Spleen (tissue), 11 donors: ENCODE results near the gene OLFM3. TPM values are rescaled to one million over a fixed set of nuclear protein-coding genes. Genes with fewer than 3 reads are reported as not detected.

Experiments used
- DNase-seq: peaks from one replicate; pipeline ENCODE4 v3.0.0-alpha.2; 2020
- H3K27ac ChIP-seq, 8 donors: fragments of 200-600 bp; sonication (generic) in 7 of 8; 1 replicate in 4 of 8; 2 replicates in 4 of 8; pipeline versions ENCODE4 v1.5.0 to v1.8.0; 2016 to 2021; ENCODE audit warnings: inconsistent platforms in 4 of 8, mild to moderate bottlenecking in 4 of 8, moderate library complexity in 1 of 8
- H3K27me3 ChIP-seq, 7 donors: fragments of 200-600 bp; sonication (generic) in 6 of 7; replicated peaks in 1 of 7; 1 replicate in 4 of 7; 2 replicates in 3 of 7; pipeline versions ENCODE4 v1.5.0 to v1.8.0; 2016 to 2021; ENCODE audit warnings: inconsistent platforms in 3 of 7, mild to moderate bottlenecking in 1 of 7
- H3K36me3 ChIP-seq, 6 donors: fragments of 200-600 bp; sonication (generic) in 5 of 6; 1 replicate in 4 of 6; 2 replicates in 2 of 6; pipeline versions ENCODE4 v1.5.0 to v1.8.0; 2016 to 2021; ENCODE audit warnings: inconsistent platforms in 2 of 6
- H3K4me1 ChIP-seq, 6 donors: fragments of 200-600 bp; sonication (generic) in 5 of 6; 1 replicate in 3 of 6; 2 replicates in 3 of 6; pipeline versions ENCODE4 v1.5.0 to v1.8.0; 2016 to 2021; ENCODE audit warnings: inconsistent platforms in 3 of 6
- H3K4me3 ChIP-seq, 8 donors: fragments of 200-600 bp; sonication (generic) in 7 of 8; 1 replicate in 4 of 8; 2 replicates in 4 of 8; pipeline versions ENCODE4 v1.5.0 to v1.8.0; 2016 to 2021; ENCODE audit warnings: inconsistent platforms in 4 of 8, mild to moderate bottlenecking in 4 of 8, moderate library complexity in 2 of 8
- H3K9me3 ChIP-seq, 8 donors: fragments of 200-600 bp; sonication (generic) in 7 of 8; 1 replicate in 4 of 8; 2 replicates in 4 of 8; pipeline versions ENCODE4 v1.5.0 to v1.8.0; 2016 to 2021; ENCODE audit warnings: inconsistent platforms in 4 of 8
- POLR2A ChIP-seq, 3 donors: fragments of 450-650 bp; IDR thresholded peaks; one replicate each; pipeline ENCODE4 v1.5.1; 2017; ENCODE audit warnings: antibody characterized with exemption in 3 of 3, mild to moderate bottlenecking in 1 of 3
- POLR2AphosphoS5 ChIP-seq, 3 donors: sonication (generic); formaldehyde crosslinking; IDR thresholded peaks; one replicate each; pipeline ENCODE4 v1.5.1; 2017; ENCODE audit warnings: antibody characterized with exemption in 3 of 3
- WGBS, 5 donors: extraction: QIAGEN DNeasy Blood & Tissue Kit in 3 of 5; methylation state at CpG; one replicate each; pipeline versions ENCODE4 v1.1.5 to v1.1.7; 2013 to 2018; 5-methylcytosine and 5-hydroxymethylcytosine counted together
- intact Hi-C: fragments of 100-400 bp; cut with DNase I; formaldehyde crosslinking; loops from one replicate; pipeline ENCODE4 v1.15.0; 2023; ENCODE audit warnings: low total_unique reads
- polyA plus RNA-seq, 3 donors: library from polyadenylated mRNA; stranded (reverse); fragments of 200-250 nt; gene quantifications; one replicate each; pipeline ENCODE4 v1.2.1, GENCODE V29; 2013
- total RNA-seq, 7 donors: library from RNA; depleted of rRNA in 3 of 7; stranded (reverse); fragments of >200 nt in 3 of 7; fragmentation: NEBNext Ultra II Directional in 4 of 7; extraction: Animal tissue kit (Norgen Biotek cat#: 25700) in 4 of 7; gene quantifications; one replicate each; pipeline versions ENCODE4 v1.1.0 to v1.2.1, GENCODE V29; 2016 to 2021
- TF ChIP-seq, protein P1 (sequence below), 11 experiments: fragments of 200-600 bp in 7 of 11; fragments of 450-650 bp in 4 of 11; sonication (generic) in 4 of 11; IDR thresholded peaks in 8 of 11; conservative IDR thresholded peaks in 3 of 11; 1 replicate in 7 of 11; 2 replicates in 4 of 11; pipeline versions ENCODE4 v1.4.0 to v1.8.0; 2016 to 2021; ENCODE audit warnings: antibody characterized with exemption in 11 of 11, inconsistent platforms in 4 of 11, mild to moderate bottlenecking in 1 of 11
- donor health status: healthy with polysubstance abuse.
- donor health status: DM: no; HTN: no; CAD: no; lungs with moderate emphysema.
- donor health status: DM: no; HTN: no; CAD: no.
- donor health status: Bipolar disorder and iron deficiency.
- donor health status: healthy.
- donor health status: DM: no; HTN: no; CAD: no.
- donor health status: DM: yes; HTN: yes; CAD: no.

OLFM3 gene
- total and polyA plus RNA-seq, 10 donors, result not detected

- no peaks in the 10 kb centered on the region for H3K4me1 ChIP-seq
- no peaks in the 10 kb centered on the region for H3K9me3 ChIP-seq
- intact Hi-C loops, result no loop called here
- no peaks in the 10 kb centered on the region for H3K27me3 ChIP-seq
- TF ChIP-seq POLR2AphosphoS5 (IDR thresholded peaks at IDR 0.05) (no peak), POLR2A (IDR thresholded peaks at IDR 0.05) (no peak)
- TF ChIP-seq, protein P1, sequence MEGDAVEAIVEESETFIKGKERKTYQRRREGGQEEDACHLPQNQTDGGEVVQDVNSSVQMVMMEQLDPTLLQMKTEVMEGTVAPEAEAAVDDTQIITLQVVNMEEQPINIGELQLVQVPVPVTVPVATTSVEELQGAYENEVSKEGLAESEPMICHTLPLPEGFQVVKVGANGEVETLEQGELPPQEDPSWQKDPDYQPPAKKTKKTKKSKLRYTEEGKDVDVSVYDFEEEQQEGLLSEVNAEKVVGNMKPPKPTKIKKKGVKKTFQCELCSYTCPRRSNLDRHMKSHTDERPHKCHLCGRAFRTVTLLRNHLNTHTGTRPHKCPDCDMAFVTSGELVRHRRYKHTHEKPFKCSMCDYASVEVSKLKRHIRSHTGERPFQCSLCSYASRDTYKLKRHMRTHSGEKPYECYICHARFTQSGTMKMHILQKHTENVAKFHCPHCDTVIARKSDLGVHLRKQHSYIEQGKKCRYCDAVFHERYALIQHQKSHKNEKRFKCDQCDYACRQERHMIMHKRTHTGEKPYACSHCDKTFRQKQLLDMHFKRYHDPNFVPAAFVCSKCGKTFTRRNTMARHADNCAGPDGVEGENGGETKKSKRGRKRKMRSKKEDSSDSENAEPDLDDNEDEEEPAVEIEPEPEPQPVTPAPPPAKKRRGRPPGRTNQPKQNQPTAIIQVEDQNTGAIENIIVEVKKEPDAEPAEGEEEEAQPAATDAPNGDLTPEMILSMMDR (IDR thresholded peaks at IDR 0.05 in 8 of 11, conservative IDR thresholded peaks at IDR 0.05 in 3 of 11), result no peak
- H3K36me3 ChIP-seq, result no peaks in the 10 kb centered on the region
- no peak overlapping the region for H3K4me3 ChIP-seq
- H3K27ac ChIP-seq, result no peak overlapping the region
- DNase-seq, result no peak
- WGBS, 5 donors, result 66 to 76% (median 69%) methylated on average over 3 of the region's 3 CpGs
These were observed 54.1 kb downstream of the OLFM3 start for GRCh38 chr1:101942516-101943193.

DNA sequence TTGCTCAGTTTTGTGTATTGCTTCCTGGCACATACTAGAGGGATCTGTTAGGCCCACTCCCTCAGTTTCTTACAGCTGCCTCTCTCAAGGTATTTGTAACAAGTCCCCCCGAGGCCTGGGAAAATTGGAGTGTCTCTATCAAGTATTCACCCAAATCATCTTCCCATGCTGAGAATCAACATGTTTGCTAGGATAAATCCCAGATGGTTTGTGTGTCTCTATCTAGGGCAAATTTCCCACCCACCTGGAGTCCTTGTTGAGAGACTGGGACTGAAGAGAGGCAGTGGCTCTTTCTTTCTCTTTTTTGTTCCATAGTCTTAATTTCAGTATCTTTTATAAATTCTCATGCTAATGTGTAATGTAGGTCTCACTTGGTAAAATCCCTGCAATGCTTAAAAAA is 58.0 kb downstream of the OLFM3 start:
- WGBS, 5 donors, result 0 to 65% (median 37%) methylated on average over 1 of the region's 1 CpG
- intact Hi-C loops, result no loop called here
- Histone ChIP-seq H3K9me3 (peaks cover 0 to 6% (median 0%) of the 10 kb centered on the region in 8 donors), H3K27ac (no peak overlapping the region), H3K36me3 (no peaks in the 10 kb centered on the region), H3K4me3 (no peak overlapping the region), H3K4me1 (no peaks in the 10 kb centered on the region), H3K27me3 (no peaks in the 10 kb centered on the region)
- DNase-seq, result no peak
- TF ChIP-seq, protein P1 (IDR thresholded peaks at IDR 0.05 in 8 of 11, conservative IDR thresholded peaks at IDR 0.05 in 3 of 11), result no peak
- TF ChIP-seq POLR2AphosphoS5 (IDR thresholded peaks at IDR 0.05), result no peak

GRCh38 chr1:101929343-101929742 is 67.4 kb downstream of the OLFM3 start:
- 54 to 76% (median 68%) methylated on average over 1 of the region's 1 CpG for WGBS, 5 donors
- intact Hi-C loops, result no loop called here
- TF ChIP-seq POLR2AphosphoS5 (IDR thresholded peaks at IDR 0.05) (no peak), POLR2A (IDR thresholded peaks at IDR 0.05) (no peak)
- TF ChIP-seq, protein P1 (IDR thresholded peaks at IDR 0.05 in 8 of 11, conservative IDR thresholded peaks at IDR 0.05 in 3 of 11), result no peak
- Histone ChIP-seq H3K4me3 (no peak overlapping the region), H3K27ac (no peak overlapping the region), H3K4me1 (no peaks in the 10 kb centered on the region), H3K9me3 (peaks cover 0 to 7% (median 0%) of the 10 kb centered on the region in 8 donors), H3K36me3 (no peaks in the 10 kb centered on the region), H3K27me3 (no peaks in the 10 kb centered on the region)
- no peak for DNase-seq

GRCh38 chr1:101928829-101929228 is 67.9 kb downstream of the OLFM3 start:
- no peak for DNase-seq
- H3K4me1 ChIP-seq, result no peaks in the 10 kb centered on the region
- no peaks in the 10 kb centered on the region for H3K36me3 ChIP-seq
- WGBS, 5 donors, result 76 to 95% (median 85%) methylated on average over 1 of the region's 1 CpG
- no peak overlapping the region for H3K27ac ChIP-seq
- H3K4me3 ChIP-seq, result no peak overlapping the region
- TF ChIP-seq POLR2A (IDR thresholded peaks at IDR 0.05) (no peak), POLR2AphosphoS5 (IDR thresholded peaks at IDR 0.05) (no peak)
- TF ChIP-seq, protein P1 (IDR thresholded peaks at IDR 0.05 in 8 of 11, conservative IDR thresholded peaks at IDR 0.05 in 3 of 11), result no peak
- H3K9me3 ChIP-seq, result peaks cover 0 to 6% (median 0%) of the 10 kb centered on the region in 8 donors
- intact Hi-C loops, result no loop called here
- H3K27me3 ChIP-seq, result no peaks in the 10 kb centered on the region
